HG02759 (cell line): Measurements from ENCODE around the gene CGB1.
"Not testable (repeated sequence)": the region's sequence is repeated elsewhere in the genome, so short reads cannot be mapped to it uniquely, and the experiment has no call there.

Experiments
- ATAC-seq: cut with Tn5 transposase; IDR thresholded peaks from one replicate; pipeline ENCODE4 v1.9.1; 2021; ENCODE audit warnings: mild to moderate bottlenecking, moderate library complexity; ENCODE audit not compliant: unreplicated experiment

CGB1 gene

DNA sequence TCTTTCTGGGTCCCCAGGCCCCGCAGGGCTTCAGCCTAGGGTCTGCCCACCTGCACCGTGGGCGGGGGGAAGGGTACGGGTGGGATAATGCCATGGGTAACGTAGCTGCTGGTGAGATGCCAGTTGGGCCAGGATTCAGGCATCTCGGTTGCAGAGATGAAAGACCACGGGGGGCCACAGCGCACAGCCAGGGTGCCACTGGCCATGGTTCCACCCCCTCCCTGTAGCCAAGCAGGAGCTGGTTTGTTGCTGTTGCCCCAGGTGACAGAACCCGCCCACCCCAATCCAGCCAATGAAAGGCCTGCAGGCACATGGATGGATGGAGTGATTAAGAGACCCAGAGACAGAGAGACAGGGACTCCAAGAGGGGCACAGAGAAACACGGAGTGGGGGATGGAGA is 21.9 kb upstream of the CGB1 start:
- no peak for ATAC-seq

DNA sequence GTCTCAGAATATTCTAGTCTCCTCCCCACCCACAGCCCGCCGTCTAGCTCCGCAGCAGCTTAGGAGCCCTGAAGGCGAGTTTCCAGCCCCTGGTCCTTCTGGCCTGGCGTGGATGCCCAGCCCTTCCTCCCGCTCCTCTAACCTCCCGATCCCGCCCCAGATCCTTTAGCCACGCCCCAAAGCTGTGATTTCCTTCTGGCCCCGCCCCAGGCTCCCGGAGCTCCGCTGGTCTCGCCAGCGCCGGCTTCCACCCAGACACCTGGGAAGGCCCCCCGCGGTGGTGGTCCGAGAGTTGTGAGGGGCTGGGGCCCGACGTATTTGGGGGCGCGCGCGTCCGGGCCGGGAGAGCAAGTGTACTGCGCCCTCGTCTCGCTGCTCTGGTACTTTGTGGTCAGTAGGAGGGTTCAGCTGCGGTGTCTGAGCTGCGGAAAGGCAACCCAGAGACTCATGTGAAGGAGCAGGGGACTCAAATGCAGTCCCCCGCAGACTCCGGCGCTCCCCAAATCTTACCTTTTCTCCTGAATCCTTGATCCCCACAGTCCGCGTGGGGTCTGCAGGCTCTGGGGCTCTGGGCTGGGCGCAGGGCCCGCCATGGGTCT is 21.0 kb upstream of the CGB1 start, which contains the start of gene CGB7:
Gene CGB7 (minus strand): TSS at position 114 of the 599 bp plus-strand sequence. CDS start 2,374 bp downstream, outside the sequence.
- ATAC-seq, result no peak

DNA sequence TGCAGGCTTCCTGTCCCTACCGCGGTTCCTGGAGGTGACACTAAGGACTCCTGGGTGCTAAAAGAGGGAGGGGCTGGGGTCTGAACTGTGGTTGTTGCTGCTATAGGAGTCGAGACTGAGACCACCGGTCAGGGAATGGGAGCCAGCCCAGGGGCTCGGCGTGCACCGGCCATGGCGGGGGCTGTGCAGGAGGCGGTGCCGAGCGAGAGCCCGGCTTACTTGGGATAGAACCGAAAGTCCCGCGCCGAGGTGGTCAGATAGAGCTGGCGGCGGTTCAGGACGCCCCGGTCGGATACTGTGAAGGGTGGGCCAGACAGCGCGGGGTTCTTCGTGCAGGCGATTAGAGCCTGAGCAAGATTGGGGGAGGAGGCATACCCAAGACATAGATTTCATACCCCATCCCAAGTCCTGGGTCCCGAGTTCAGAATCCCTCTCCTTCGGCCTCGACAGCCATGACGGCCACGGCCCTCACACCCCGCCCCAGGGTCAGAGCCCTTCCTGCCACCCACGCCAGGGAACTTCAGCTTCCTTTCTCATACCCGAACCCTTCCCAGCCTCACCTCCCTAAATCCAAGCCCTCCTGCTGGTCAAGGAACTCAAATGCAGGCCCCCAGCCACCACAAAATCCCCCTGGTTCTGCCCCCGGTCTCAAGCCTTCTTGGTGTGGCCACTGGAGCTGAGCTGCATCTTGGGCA is 20.4 kb upstream of the CGB1 start:
- ATAC-seq, result not testable (repeated sequence)

DNA sequence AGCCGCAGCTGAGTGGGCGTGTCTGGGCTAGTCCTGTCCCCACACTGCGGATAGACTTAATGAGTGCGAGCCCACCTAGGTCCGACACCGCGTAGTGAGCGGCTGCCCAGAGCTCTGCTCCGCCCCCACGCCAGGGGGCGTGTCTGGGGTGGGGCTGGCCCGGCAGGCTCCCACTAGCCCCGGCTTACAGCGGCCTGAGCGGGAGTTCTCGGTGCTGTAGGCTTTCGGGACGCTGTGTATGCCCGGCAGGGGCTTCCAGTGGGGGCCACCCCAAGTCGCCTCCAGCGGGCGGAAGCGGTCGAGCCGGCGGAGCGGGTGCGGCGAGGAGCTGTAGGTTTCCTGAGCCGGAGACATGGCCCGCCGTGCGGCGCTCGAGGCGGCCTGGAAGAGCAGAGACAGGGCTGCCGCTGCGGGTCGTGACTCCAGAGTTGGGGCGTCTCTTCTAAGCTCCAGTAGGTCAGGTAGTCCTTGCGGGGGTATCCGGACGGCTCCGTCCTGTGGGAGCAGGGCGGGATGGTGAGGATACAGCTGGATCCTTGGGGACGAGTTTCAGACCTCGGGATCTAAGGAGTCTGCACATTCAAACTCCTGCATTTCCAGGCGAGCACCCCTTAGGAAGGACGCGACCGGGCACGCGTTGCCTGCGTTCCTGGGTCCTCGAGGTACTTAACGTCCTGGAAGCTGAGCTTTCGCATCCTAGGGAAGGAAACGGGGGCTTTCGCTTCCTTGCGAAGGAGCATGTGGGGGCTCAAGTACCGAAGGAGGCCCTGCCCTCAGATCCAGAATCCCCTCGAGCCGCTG is 19.6 kb upstream of the CGB1 start:
- ATAC-seq, result no peak

DNA sequence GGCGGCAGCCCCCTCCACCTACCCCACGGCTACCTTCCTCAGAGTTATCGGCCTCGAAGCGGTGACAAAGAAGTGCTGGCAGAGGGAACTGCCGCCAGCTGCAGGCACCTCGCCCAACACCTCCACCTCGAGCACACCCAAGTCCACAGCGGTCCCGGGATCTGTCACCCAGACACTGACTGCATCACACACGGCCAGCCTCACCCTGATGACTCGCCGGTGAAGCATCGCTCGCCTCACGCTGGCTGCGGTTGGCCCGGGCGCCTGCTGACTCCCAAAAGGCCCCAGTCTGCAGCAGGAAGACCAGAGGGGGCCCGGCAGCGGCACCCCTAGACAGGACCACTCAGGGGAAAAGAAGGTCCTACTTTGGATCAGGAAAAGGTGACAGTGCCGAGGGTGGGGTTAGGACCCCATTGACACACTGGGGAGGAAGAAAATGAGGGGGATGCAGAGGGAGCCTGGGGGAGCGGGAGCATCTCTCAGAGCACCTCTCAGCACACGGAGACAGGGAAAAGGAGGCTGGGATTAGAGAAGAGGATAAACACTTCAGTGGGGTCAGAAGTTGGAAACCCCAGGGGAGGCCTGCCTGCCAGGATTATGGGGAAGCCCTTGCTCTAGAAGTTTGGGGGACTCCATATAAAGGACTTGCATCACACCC is 13.8 kb upstream of the CGB1 start:
- ATAC-seq, result not testable (repeated sequence)

DNA sequence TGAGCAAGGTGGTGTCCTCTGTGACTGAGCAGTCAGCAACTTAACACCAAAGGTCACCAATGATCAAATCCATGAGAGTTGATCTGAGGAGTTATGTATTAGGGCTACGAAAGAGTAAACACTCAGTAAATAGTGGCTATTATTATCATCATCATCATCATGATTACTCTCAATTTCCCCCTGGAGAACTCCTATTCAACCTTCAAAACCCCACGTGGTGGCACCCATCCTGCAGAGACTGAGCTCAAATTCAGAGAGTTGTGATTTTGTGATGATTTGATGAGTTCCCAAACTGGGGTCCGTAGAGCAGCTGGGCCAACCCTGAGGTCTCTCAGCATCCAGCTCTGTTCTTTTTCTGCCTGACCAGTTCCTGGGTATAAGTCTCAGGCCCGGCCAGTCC is 13.1 kb upstream of the CGB1 start:
- ATAC-seq, result not testable (repeated sequence)

DNA sequence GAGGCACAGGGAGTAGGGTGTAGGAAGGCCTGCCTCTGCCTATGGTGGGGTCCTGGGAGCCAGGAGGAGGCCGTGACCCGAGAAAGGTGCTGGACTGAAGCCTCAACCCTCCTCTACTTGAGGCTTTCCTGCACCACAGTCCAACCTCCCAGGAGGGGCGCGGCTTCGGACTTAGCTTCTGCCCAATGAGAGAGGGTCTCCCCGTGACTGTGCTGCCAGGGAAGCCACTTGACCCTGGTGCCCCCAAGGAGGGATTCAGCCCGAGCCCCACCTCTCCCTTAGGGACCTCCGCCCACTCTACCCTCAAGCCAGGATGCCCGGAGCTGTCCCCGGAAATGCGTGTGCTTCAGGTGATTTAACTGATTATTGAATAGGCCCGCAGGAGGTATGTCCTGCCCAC is 12.3 kb upstream of the CGB1 start, which contains the start of gene CGB8:
Gene CGB8 (minus strand): TSS at position 101 of the 400 bp plus-strand sequence. CDS start 372 bp downstream, outside the sequence.
- not testable (repeated sequence) for ATAC-seq

DNA sequence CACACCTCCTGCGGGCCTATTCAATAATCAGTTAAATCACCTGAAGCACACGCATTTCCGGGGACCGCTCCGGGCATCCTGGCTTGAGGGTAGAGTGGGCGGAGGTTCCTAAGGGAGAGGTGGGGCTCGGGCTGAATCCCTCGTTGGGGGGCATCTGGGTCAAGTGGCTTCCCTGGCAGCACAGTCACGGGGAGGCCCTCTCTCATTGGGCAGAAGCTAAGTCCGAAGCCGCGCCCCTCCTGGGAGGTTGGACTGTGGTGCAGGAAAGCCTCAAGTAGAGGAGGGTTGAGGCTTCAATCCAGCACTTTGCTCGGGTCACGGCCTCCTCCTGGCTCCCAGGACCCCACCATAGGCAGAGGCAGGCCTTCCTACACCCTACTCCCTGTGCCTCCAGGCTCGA is 6.9 kb upstream of the CGB1 start, which contains the start of gene CGB5:
Gene CGB5 (plus strand): TSS at position 301 of the 400 bp plus-strand sequence. CDS start 362 bp downstream, outside the sequence.
- ATAC-seq, result not testable (repeated sequence)

DNA sequence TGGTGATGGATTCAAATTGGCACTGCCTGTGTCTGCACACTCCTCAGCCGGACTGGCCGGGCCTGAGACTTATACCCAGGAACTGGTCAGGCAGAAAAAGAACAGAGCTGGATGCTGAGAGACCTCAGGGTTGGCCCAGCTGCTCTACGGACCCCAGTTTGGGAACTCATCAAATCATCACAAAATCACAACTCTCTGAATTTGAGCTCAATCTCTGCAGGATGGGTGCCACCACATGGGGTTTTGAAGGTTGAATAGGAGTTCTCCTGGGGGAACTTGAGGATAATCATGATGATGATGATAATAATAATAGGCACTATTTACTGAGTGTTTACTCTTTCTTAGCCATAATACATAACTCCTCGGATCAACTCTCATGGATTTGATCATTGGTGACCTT is 6.0 kb upstream of the CGB1 start:
- ATAC-seq, result not testable (repeated sequence)

DNA sequence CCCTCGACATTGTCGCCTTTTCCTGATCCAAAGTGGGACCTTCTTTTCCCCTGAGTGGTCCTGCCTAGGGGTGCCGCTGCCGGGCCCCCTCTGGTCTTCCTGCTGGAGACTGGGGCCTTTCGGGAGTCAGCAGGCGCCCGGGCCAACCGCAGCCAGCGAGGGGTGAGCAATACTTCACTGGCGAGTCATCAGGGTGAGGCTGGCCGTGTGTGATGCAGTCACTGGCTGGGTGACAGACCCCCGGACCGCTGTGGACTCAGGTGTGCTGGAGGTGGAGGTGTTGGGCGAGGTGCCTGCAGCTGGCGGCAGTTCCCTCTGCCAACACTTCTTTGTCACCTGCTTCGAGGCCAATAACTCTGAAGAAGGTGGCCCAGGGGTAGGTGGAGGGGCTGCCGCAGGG is 5.5 kb upstream of the CGB1 start:
- no peak for ATAC-seq

DNA sequence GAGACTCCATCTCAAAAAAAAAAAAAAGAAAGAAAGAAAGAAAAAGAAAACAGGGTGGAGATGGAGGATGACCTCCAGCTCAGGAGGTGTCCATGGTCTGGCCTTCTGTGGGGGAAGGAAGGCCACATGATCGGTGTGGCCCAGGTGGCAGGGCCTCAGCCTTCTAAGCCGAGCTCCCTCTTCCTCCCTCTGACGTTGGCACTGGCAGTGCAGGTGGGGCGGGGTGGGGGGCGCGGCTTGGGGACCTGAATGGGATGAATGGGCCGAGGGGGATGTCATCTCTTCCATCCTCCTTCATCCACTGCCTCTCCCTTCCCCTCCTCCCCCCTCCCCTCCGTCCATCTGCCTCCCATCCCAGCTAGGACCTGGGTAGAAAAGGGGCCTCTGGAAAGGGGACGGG is 3.0 kb upstream of the CGB1 start:
- ATAC-seq, result not testable (repeated sequence)

DNA sequence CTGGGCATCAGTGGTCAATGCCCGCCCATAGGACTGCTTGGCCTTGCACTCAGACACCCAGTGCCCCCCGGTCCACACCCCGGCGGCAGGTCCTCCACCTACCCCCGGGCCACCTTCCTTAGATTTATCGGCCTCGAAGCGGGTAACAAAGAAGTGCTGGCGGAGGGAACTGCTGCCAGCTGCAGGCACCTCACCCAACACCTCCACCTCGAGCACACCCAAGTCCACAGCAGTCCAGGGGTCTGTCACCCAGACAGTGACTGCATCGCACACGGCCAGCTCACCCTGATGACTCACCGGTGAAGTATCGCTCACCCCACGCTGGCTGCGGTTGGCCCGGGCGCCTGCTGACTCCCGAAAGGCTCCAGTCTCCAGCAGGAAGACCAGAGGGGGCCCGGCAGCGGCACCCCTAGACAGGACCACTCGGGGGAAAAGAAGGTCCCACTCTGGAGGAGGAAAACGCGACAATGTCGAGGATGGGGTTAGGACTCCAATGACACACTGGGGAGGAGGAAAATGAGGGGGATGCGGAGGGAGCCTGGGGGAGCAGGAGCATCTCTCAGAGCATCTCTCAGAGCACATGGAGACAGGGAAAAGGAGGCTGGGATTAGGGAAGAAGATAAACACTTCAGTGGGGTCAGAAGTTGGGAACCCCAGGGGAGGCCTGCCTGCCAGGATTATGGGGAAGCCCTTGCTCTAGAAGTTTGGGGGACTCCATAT is 2.0 kb upstream of the CGB1 start:
- not testable (repeated sequence) for ATAC-seq

DNA sequence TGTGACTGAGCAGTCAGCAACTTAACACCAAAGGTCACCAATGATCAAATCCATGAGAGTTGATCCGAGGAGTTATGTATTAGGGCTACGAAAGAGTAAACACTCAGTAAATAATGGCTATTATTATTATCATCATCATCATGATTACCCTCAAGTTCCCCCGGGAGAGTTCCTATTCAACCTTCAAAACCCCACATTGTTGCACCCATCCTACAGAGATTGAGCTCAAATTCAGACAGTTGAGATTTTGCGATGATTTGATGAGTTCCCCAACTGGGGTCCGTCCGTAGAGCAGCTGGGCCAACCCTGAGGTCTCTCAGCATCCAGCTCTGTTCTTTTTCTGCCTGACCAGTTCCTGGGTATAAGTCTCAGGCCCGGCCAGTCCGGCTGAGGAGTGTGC is 1.4 kb upstream of the CGB1 start:
- not testable (repeated sequence) for ATAC-seq

DNA sequence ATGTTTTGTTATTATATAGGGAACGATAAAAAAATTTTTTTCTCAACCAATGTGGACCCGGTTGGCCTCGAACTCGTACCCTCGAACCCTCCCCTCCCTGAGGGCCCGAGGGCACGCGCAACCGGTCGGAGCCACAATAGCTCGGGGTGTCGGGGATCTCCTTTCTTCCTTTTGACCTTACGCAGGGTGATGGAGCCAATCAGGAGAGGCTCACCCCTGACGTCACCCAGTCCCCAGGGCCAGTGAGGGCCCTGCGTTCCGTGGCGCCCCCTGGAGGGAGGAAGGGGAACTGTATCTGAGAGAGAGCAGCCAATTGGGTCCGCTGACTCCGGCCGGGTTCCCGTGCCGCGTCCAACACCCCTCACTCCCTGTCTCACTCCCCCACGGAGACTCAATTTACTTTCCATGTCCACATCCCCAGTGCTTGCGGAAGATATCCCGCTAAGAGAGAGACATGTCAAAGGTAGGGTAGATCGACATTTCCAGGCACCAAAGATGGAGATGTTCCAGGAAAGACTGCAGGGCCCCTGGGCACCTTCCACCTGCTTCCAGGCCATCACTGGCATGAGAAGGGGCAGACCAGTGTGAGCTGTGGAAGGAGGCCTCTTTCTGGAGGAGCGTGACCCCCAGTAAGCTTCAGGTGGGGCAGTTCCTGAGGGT is 4.9 kb downstream of the CGB1 start, which contains the start of gene CGB2:
Gene CGB2 (plus strand): TSS at position 249 of the 660 bp plus-strand sequence. CDS start 206 bp downstream, at position 455.
- not testable (repeated sequence) for ATAC-seq

DNA sequence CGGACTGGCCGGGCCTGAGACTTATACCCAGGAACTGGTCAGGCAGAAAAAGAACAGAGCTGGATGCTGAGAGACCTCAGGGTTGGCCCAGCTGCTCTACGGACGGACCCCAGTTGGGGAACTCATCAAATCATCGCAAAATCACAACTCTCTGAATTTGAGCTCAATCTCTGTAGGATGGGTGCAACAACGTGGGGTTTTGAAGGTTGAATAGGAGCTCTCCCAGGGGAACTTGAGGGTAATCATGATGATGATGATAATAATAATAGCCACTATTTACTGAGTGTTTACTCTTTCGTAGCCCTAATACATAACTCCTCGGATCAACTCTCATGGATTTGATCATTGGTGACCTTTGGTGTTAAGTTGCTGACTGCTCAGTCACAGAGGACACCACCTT is 6.4 kb downstream of the CGB1 start:
- not testable (repeated sequence) for ATAC-seq

DNA sequence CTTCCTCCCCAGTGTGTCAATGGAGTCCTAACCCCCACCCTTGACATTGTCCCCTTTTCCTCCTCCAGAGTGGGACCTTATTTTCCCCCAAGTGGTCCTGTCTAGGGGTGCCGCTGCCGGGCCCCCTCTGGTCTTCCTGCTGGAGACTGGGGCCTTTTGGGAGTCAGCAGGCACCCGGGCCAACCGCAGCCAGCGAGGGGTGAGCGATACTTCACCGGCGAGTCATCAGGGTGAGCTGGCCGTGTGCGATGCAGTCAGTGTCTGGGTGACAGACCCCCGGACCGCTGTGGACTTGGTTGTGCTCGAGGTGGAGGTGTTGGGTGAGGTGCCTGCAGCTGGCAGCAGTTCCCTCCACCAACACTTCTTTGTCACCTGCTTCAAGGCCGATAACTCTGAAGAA is 6.9 kb downstream of the CGB1 start:
- ATAC-seq, result not testable (repeated sequence)

DNA sequence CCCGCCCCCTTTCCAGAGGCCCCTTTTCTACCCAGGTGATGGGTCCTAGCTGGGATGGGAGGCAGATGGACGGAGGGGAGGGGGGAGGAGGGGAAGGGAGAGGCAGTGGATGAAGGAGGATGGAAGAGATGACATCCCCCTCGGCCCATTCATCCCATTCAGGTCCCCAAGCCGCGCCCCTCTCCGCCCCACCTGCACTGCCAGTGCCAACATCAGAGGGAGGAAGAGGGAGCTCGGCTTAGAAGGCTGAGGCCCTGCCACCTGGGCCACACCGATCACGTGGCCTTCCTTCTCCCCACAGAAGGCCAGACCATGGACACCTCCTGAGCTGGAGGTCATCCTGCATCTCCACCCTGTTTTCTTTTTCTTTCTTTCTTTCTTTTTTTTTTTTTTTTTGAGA is 8.0 kb downstream of the CGB1 start:
- ATAC-seq, result not testable (repeated sequence)

DNA sequence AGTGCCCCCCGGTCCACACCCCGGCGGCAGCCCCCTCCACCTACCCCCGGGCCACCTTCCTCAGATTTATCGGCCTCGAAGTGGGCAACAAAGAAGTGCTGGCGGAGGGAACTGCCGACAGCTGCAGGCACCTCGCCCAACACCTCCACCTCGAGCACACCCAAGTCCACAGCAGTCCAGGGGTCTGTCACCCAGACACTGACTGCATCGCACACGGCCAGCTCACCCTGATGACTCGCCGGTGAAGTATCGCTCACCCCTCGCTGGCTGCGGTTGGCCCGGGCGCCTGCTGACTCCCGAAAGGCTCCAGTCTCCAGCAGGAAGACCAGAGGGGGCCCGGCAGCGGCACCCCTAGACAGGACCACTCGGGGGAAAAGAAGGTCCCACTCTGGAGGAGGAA is 11.1 kb downstream of the CGB1 start:
- ATAC-seq, result not testable (repeated sequence)

DNA sequence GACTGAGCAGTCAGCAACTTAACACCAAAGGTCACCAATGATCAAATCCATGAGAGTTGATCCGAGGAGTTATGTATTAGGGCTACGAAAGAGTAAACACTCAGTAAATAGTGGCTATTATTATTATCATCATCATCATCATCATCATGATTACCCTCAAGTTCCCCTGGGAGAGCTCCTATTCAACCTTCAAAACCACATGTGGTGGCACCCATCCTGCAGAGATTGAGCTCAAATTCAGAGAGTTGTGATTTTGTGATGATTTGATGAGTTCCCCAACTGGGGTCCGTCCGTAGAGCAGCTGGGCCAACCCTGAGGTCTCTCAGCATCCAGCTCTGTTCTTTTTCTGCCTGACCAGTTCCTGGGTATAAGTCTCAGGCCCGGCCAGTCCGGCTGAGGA is 11.6 kb downstream of the CGB1 start:
- not testable (repeated sequence) for ATAC-seq
